Heart right ventricle (tissue), 16 donors: ENCODE measurements around the gene ERN1. TPM values are rescaled to one million over a fixed set of nuclear protein-coding genes. Genes with fewer than 3 reads are reported as not detected.

Experiments used
- ATAC-seq, 8 donors: fragments of 200-7000 bp; cut with Tn5 transposase; one replicate each; pipeline ENCODE4 v1.9.1; 2020; ENCODE audit warnings: mild to moderate bottlenecking in 8 of 8, moderate library complexity in 8 of 8, moderate number of reproducible peaks in 1 of 8
- DNase-seq, 2 donors: peaks; one replicate each; pipeline ENCODE4 v3.0.0-alpha.2; 2020
- H3K27ac ChIP-seq, 10 donors: fragments of 200-600 bp; sonication (generic) in 2 of 10; one replicate each; pipeline versions ENCODE4 v1.5.0 to v1.8.0; 2020 to 2022; ENCODE audit warnings: mild to moderate bottlenecking in 3 of 10
- H3K27me3 ChIP-seq, 7 donors: fragments of 200-600 bp; one replicate each; pipeline ENCODE4 v1.8.0; 2021 to 2022; ENCODE audit warnings: mild to moderate bottlenecking in 2 of 7
- H3K36me3 ChIP-seq, 9 donors: fragments of 200-600 bp; sonication (generic) in 1 of 9; one replicate each; pipeline versions ENCODE4 v1.5.0 to v1.8.0; 2020 to 2022; ENCODE audit warnings: mild to moderate bottlenecking in 2 of 9
- H3K4me1 ChIP-seq, 9 donors: fragments of 200-600 bp; sonication (generic) in 1 of 9; one replicate each; pipeline versions ENCODE4 v1.5.0 to v1.8.0; 2020 to 2022; ENCODE audit warnings: mild to moderate bottlenecking in 4 of 9
- H3K4me3 ChIP-seq, 10 donors: fragments of 200-600 bp; sonication (generic) in 2 of 10; one replicate each; pipeline versions ENCODE4 v1.5.0 to v1.8.0; 2020 to 2022; ENCODE audit warnings: mild to moderate bottlenecking in 7 of 10, moderate library complexity in 2 of 10
- H3K9me3 ChIP-seq, 11 donors: fragments of 200-600 bp in 10 of 11; sonication (generic) in 2 of 11; one replicate each; pipeline versions ENCODE4 v1.5.0 to v1.8.0; 2013 to 2022; ENCODE audit warnings: mild to moderate bottlenecking in 2 of 11, control low read depth in 1 of 11, moderate library complexity in 1 of 11
- CTCF ChIP-seq, 9 donors: fragments of 200-600 bp; sonication (generic) in 2 of 9; IDR thresholded peaks; one replicate each; pipeline versions ENCODE4 v1.5.0 to v1.8.0; 2021 to 2022; ENCODE audit warnings: antibody characterized with exemption in 9 of 9, mild to moderate bottlenecking in 5 of 9, moderate library complexity in 1 of 9
- WGBS, 2 donors: extraction: QIAGEN DNeasy Blood & Tissue Kit; methylation state at CpG; one replicate each; pipeline ENCODE4 v1.1.7; 2013; ENCODE audit warnings: inconsistent platforms in 1 of 2; 5-methylcytosine and 5-hydroxymethylcytosine counted together
- intact Hi-C, 10 donors: fragments of 100-400 bp; cut with DNase I; formaldehyde crosslinking; loops; one replicate each; pipeline versions ENCODE4 v1.11.1 to v1.14.2; 2022
- polyA plus RNA-seq, 2 donors: library from polyadenylated mRNA; stranded (reverse); fragments of 200-250 nt; gene quantifications; one replicate each; pipeline ENCODE4 v1.2.3, GENCODE V29; 2013
- total RNA-seq, 10 donors: library from RNA; stranded (reverse); fragmentation: NEBNext Ultra II Directional in 3 of 10; extraction: Animal tissue kit (Norgen Biotek cat#: 25700) in 3 of 10; gene quantifications; one replicate each; pipeline versions ENCODE4 v1.2.1 to v1.2.4, GENCODE V29; 2021 to 2023
- donor health status: Arrhythmogenic right ventricular cardiomyopathy.
- donor health status: ischemic (EF 13 %, LVEDD 7.1; RV severe dilation, severe dysfunction).
- donor health status: healthy with polysubstance abuse.
- donor health status: DM: no; HTN: yes; CAD: no.
- donor health status: DM: no; HTN: no; CAD: no.
- donor health status: ischemic (EF 25% LVEDD 6.9; RV normal size, moderate dysfunction).
- donor health status: ischemic (EF 25% LVEDD 5.7; RV mildly dilated, moderate dysfunction).
- donor health status: healthy.
- donor health status: DM: yes; HTN: yes; CAD: no.
- donor health status: Ischemic cardiomyopathy.
- donor health status: ischemic (EF 35%, LVEDD 5.7; RV mildly dilated, moderate dysfunction).
- donor health status: nonischemic (EF 11% LVEDD 7.7; RV severe dilation, severe dysfunction).
- donor health status: DM: yes; HTN: yes; CAD: no.
- donor health status: PGD.
- donor health status: ischemic (EF 29% LVEDD 5.4; RV normal size, mild dysfunction).
- donor health status: nonischemic (EF 23%, LVEDD 6.1; RV moderate dilation, normal function).

ERN1 gene
- total and polyA plus RNA-seq, 12 donors = 2.2 to 16.6 (median 7.1) TPM

GRCh38 chr17:64091116-64091515 is 38.8 kb downstream of the ERN1 start:
- Histone ChIP-seq H3K9me3 (no peaks in the 10 kb centered on the region), H3K27ac (no peak overlapping the region), H3K27me3 (no peaks in the 10 kb centered on the region), H3K36me3 (peaks cover 0 to 15% (median 3%) of the 10 kb centered on the region in 9 donors), H3K4me3 (no peak overlapping the region), H3K4me1 (peaks cover 0 to 44% (median 6%) of the 10 kb centered on the region in 9 donors)
- 83 to 92% methylated on average over 3 of the region's 3 CpGs for WGBS, 2 donors
- no peak for ATAC-seq
- TF ChIP-seq CTCF (IDR thresholded peaks at IDR 0.05) = no peak
- no peak for DNase-seq
- intact Hi-C loops = no loop called here

GRCh38 chr17:64090144-64090543 is 39.8 kb downstream of the ERN1 start:
- no peaks in the 10 kb centered on the region for H3K9me3 ChIP-seq
- intact Hi-C loops = no loop called here
- 65 to 66% methylated on average over 5 of the region's 5 CpGs for WGBS, 2 donors
- no peak for ATAC-seq
- no peak overlapping the region for H3K27ac ChIP-seq
- H3K4me3 ChIP-seq = no peak overlapping the region
- peaks cover 0 to 11% (median 0%) of the 10 kb centered on the region in 9 donors for H3K36me3 ChIP-seq
- H3K4me1 ChIP-seq = peaks cover 0 to 48% (median 12%) of the 10 kb centered on the region in 9 donors
- DNase-seq = no peak
- TF ChIP-seq CTCF (IDR thresholded peaks at IDR 0.05) = no peak
- no peaks in the 10 kb centered on the region for H3K27me3 ChIP-seq

- WGBS, 2 donors = 84 to 91% methylated on average over 4 of the region's 4 CpGs
- no peaks in the 10 kb centered on the region for H3K27me3 ChIP-seq
- intact Hi-C loops = loop anchor here in 1 of 10 donors (5.0 kb wide), 1 partner anchor 35 kb away; no protein-coding TSS in a partner anchor
- H3K9me3 ChIP-seq = no peaks in the 10 kb centered on the region
- no peak for TF ChIP-seq CTCF (IDR thresholded peaks at IDR 0.05)
- peaks cover 0 to 58% (median 15%) of the 10 kb centered on the region in 9 donors for H3K4me1 ChIP-seq
- no peak overlapping the region for H3K4me3 ChIP-seq
- H3K36me3 ChIP-seq = no peaks in the 10 kb centered on the region
- DNase-seq (no peak), ATAC-seq (no peak)
- no peak overlapping the region for H3K27ac ChIP-seq
Measured at GRCh38 chr17:64087252-64088005, 42.5 kb downstream of the ERN1 start.

- no peaks in the 10 kb centered on the region for H3K27me3 ChIP-seq
- DNase-seq (no peak), ATAC-seq (peak in 2 of 8 donors; percentile 38 to 62)
- H3K36me3 ChIP-seq = no peaks in the 10 kb centered on the region
- no peak overlapping the region for H3K4me3 ChIP-seq
- TF ChIP-seq CTCF (IDR thresholded peaks at IDR 0.05) = no peak
- peak overlapping the region in 3 of 10 donors; percentile 18 to 34 (median 26) for H3K27ac ChIP-seq
- intact Hi-C loops = loop anchor here in 1 of 10 donors (5.0 kb wide), 1 partner anchor 37 kb away; no protein-coding TSS in a partner anchor
- WGBS, 2 donors = 86 to 87% methylated on average over 2 of the region's 2 CpGs
- H3K9me3 ChIP-seq = no peaks in the 10 kb centered on the region
- peaks cover 3 to 54% (median 19%) of the 10 kb centered on the region in 9 donors for H3K4me1 ChIP-seq
Measured at GRCh38 chr17:64085650-64086005, 44.3 kb downstream of the ERN1 start.
